ENCODE data around the gene DUS1L.

The DUS1L gene

DNA sequence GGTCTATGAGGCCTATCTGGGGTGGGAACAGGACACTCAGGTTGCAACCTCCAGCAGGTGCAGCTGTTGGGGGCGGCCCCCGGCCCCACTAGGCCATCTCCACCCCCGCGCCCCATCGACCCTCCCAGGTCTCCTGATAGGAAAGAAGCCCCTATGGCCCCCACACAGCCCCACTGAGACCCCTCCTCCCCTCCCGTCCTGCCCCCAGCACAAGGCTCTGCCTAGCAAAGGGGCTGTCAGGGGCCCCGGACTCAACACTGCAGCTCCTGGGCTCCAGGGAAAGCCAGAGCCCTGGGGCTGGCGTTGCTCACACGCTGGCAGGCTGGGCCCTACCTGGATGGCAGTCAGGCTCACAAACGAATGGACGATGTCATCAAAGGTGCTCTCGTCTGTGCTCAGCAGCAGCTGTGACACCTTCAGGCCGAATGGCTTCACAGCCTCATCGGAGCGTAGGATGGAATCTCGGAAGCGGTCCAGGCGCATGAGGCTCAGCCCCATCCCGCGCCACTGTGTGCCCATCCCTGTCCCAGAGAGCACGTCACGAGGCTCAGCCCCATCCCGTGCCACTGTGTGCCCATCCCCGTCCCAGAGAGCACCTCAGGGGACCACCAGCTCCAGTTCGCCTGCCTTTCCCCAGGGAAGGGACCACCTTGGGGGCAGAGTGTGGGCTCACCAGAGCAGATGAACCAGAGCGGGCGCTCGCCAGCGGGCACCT, 25.1 kb upstream of the DUS1L start:
- no peak overlapping the region for H3K27ac ChIP-seq
- DNase-seq = peak; percentile 35
- H3K9me3 ChIP-seq (ENCODE audit: severe bottlenecking) = peaks cover 2% of the 10 kb centered on the region
- H3K27me3 ChIP-seq (ENCODE audit: insufficient read depth, low read depth, severe bottlenecking) = no peaks in the 10 kb centered on the region
- H3K4me3 ChIP-seq (ENCODE audit: low read depth, low read length) = no peak overlapping the region
- TF ChIP-seq CTCF (IDR thresholded peaks at IDR 0.05; ENCODE audit: low read depth, low read length) = no peak
- H3K36me3 ChIP-seq = peaks cover 97% of the 10 kb centered on the region

DNA sequence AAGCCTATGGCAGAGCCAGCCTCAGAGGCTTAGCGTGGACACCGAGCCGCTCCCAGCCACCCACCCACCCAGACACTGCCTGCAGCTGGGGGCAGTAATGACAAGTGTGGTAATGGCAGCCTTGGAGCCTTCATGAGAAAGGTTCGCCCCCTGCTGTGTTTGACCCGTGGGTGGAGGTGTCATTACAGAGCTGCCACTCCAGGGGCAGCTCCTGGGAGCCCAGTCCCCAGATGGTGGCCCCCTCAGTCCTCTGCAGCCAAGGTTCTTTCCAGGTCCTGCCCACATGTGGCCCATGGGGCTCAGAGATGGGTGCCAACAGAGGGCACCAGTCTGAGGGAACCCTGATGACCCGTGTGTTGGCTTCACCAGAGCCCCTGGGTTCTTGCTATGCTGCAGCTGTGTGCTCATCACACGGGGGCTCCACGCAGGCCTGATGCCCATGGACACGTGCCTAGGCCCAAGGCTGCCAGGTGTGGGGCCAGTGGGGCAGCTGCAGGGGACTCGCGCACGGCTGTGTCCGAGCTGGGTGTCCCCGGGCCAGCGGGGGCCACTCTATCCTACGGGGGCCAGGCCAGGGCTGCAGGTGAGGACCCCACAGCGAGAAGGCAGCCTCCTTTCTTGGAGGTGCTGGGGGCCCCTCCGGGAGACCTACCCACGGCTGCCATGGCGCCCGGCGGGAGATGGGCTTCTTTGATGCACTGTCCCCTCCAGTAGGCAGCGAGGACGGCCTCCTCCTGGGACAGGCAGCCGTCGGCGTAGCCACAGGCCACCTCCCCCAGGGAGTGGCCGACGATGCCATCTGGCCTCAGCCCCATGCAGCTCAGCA, 24.3 kb upstream of the DUS1L start:
- Histone ChIP-seq H3K9me3 (ENCODE audit: severe bottlenecking) (peaks cover 2% of the 10 kb centered on the region), H3K27me3 (ENCODE audit: insufficient read depth, low read depth, severe bottlenecking) (no peaks in the 10 kb centered on the region), H3K4me3 (ENCODE audit: low read depth, low read length) (no peak overlapping the region), H3K36me3 (peaks cover 97% of the 10 kb centered on the region), H3K27ac (peak overlapping the region; percentile 18; the same call in 1 of the 2 replicates)
- peak; percentile 23 for DNase-seq
- TF ChIP-seq CTCF (IDR thresholded peaks at IDR 0.05; ENCODE audit: low read depth, low read length) = no peak

DNA sequence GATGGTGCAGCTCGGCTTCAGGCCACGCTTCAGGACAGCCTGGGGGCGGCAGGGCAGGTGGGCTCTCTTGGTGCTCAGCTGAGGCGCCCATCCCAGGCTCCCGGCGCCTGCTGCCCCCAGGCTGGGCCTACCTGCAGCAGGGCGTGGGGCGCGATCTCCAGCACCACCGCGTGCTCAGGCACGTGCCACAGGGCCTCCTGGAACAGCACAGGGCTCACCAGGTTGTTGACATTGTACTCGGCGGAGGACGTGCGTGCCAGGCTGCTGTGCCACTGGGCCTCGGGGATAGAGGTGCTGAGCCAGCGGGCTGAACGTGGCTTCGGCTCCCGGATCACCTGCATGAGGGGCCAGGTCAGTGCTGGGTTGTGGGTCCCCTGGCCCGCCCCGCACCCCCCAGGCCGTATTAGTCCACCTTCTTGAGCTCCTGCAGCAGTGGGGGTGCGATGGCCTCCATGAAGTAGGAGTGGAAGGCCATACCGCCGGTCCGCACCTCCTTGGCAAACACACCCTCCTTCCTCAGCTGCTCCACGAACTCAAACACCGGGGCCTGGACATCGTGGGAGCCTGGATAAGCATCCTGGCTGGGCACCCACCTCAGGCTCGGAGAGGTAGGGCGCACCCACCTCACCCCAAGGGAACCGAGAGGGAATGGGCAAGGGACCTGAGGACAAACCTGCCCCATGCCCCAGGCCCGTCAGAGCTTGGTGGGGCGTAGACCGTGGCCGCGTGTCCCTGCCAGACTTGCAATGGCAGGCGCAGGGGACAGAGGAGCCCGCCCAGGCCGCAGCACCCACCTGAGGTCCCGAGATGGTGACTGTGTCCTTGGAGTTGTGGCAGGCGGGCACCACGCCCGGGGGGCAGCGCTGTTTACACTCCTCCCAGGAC, 23.5 kb upstream of the DUS1L start:
- no peaks in the 10 kb centered on the region for H3K27me3 ChIP-seq (ENCODE audit: insufficient read depth, low read depth, severe bottlenecking)
- no peak for TF ChIP-seq CTCF (IDR thresholded peaks at IDR 0.05; ENCODE audit: low read depth, low read length)
- H3K4me3 ChIP-seq (ENCODE audit: low read depth, low read length) = no peak overlapping the region
- peaks cover 2% of the 10 kb centered on the region for H3K9me3 ChIP-seq (ENCODE audit: severe bottlenecking)
- no peak for DNase-seq
- no peak overlapping the region for H3K27ac ChIP-seq
- H3K36me3 ChIP-seq = peaks cover 99% of the 10 kb centered on the region

DNA sequence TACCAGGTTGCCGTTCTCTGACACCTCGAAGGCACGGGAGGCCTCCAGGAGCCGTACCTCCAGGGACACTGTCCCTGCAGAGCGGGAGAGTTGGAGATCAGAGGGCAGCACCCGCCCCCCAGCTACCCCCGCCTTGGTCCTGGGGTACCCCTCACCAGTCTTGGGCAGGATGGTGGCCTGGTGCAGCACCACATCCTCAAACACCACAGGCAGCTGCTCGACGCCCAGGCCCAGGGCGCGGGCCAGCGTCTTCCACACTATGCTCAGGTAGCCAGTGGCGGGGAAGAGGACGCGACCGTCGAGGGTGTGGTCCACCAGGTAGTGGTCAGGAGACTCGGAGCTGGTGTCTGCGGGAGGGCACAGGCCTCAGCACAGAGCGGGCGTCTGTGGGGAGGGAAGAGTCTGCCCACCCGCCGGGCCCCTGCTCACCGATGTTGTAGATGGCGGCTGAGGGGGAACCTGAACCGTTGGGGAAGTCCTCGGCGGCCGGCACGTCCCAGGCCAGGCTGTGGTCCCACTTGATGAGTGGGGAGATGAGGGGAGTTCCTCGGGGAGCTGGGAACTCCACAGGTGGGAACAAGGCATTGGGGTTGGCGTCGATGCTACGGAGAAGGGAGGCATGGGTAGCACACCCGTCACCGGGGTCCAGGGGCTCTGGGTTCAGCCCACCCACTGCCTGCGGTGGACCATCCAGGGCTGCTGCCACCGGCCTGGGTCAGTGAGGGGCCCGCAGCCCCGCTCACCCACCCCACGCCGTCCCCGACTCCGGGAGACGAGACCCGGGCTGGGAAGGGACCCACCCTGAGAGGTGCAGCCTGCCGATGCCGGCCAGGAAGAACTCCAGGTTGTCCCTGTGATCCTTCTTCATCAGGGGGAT, 22.6 kb upstream of the DUS1L start:
- Histone ChIP-seq H3K9me3 (ENCODE audit: severe bottlenecking) (peaks cover 2% of the 10 kb centered on the region), H3K27ac (no peak overlapping the region), H3K27me3 (ENCODE audit: insufficient read depth, low read depth, severe bottlenecking) (no peaks in the 10 kb centered on the region), H3K4me3 (ENCODE audit: low read depth, low read length) (no peak overlapping the region), H3K36me3 (peaks cover 99% of the 10 kb centered on the region)
- no peak for DNase-seq
- no peak for TF ChIP-seq CTCF (IDR thresholded peaks at IDR 0.05; ENCODE audit: low read depth, low read length)
